HG03442 (cell line): ENCODE results near the gene SRP9.

Experiments used
- ATAC-seq: cut with Tn5 transposase; IDR thresholded peaks from one replicate; pipeline ENCODE4 v1.9.1; 2021; ENCODE audit warnings: mild to moderate bottlenecking, moderate library complexity; ENCODE audit not compliant: unreplicated experiment

Gene SRP9

GRCh38 chr1:225777583-225778336 is at the start of gene SRP9:
Gene SRP9 (plus strand): TSS chr1:225777826. CDS start chr1:225777941, 115 bp downstream.
- ATAC-seq: peak; percentile 99

GRCh38 chr1:225731491-225731890 is 46.1 kb upstream of the SRP9 start:
- ATAC-seq: no peak

GRCh38 chr1:225733254-225733653 is 44.4 kb upstream of the SRP9 start:
- no peak for ATAC-seq

GRCh38 chr1:225735252-225736149 is 42.1 kb upstream of the SRP9 start:
- no peak for ATAC-seq

GRCh38 chr1:225736437-225737098 is 41.1 kb upstream of the SRP9 start:
- ATAC-seq: no peak

GRCh38 chr1:225737161-225737560 is 40.5 kb upstream of the SRP9 start:
- ATAC-seq: no peak

GRCh38 chr1:225737866-225738265 is 39.8 kb upstream of the SRP9 start:
- no peak for ATAC-seq

- ATAC-seq: no peak
Measured at GRCh38 chr1:225738763-225739162, 38.9 kb upstream of the SRP9 start.

GRCh38 chr1:225739542-225740107 is 38.0 kb upstream of the SRP9 start:
- ATAC-seq: no peak

GRCh38 chr1:225744745-225745144 is 32.9 kb upstream of the SRP9 start:
- no peak for ATAC-seq

GRCh38 chr1:225745273-225745672 is 32.4 kb upstream of the SRP9 start:
- no peak for ATAC-seq

GRCh38 chr1:225746361-225747179 is 31.1 kb upstream of the SRP9 start:
- no peak for ATAC-seq

GRCh38 chr1:225747566-225747965 is 30.1 kb upstream of the SRP9 start:
- ATAC-seq: no peak

- no peak for ATAC-seq
Measured at GRCh38 chr1:225748529-225748928, 29.1 kb upstream of the SRP9 start.

GRCh38 chr1:225749706-225750105 is 27.9 kb upstream of the SRP9 start:
- no peak for ATAC-seq

GRCh38 chr1:225750420-225750819 is 27.2 kb upstream of the SRP9 start:
- no peak for ATAC-seq

GRCh38 chr1:225750875-225751824 is 26.5 kb upstream of the SRP9 start:
- no peak for ATAC-seq

GRCh38 chr1:225752245-225752644 is 25.4 kb upstream of the SRP9 start:
- no peak for ATAC-seq
